ENCODE measurements around the gene EDDM13.

DNA sequence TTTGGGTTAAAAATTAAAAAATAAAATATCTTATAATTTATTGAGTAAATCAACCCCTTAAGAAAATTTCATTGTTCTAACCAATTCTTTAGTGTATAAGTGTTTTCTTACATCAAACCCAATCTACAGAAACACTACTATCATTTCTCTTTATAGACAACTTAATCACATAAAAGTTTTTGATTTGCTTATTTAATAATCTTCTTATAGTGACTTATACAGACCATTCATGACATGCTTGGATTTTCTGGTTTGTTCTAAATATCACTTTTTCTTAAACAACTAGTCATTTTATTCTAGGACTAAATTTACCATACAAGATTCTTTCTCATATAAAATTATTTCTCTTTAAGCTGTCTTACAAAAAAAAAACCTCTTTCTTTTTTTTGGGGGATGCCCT is 69.4 kb downstream of the EDDM13 start:
- TF ChIP-seq POLR2AphosphoS5 (IDR thresholded peaks at IDR 0.05; ENCODE audit: low read depth, low read length), result no peak
- TF ChIP-seq POLR2A (IDR thresholded peaks at IDR 0.05; ENCODE audit: low read depth, low read length), result no peak
- no peak for TF ChIP-seq TAF1 (IDR thresholded peaks at IDR 0.05; ENCODE audit: low read depth, low read length)
- TF ChIP-seq SPI1 (IDR thresholded peaks at IDR 0.05; ENCODE audit: low read depth, low read length), result no peak
- no peak for TF ChIP-seq PAX5 (IDR thresholded peaks at IDR 0.05; ENCODE audit: insufficient read depth, low read length, severe bottlenecking)
- no peak for TF ChIP-seq POU2F2 (IDR thresholded peaks at IDR 0.05; ENCODE audit: low read depth, low read length)

Measured in GM12891 (cell line).